Stimulated activated CD8-positive, alpha-beta memory T cell treated with anti-CD3 and anti-CD28 coated beads, Interleukin-7, amount 100 ng/mL, for 1 hour (primary cell): Measurements from ENCODE around the gene CAPN11.

Experiments
- DNase-seq, 2 donors: peaks; one replicate each; pipeline ENCODE4 v3.0.0-alpha.2; 2020; ENCODE audit warnings: low read depth in 2 of 2

CAPN11 gene

DNA sequence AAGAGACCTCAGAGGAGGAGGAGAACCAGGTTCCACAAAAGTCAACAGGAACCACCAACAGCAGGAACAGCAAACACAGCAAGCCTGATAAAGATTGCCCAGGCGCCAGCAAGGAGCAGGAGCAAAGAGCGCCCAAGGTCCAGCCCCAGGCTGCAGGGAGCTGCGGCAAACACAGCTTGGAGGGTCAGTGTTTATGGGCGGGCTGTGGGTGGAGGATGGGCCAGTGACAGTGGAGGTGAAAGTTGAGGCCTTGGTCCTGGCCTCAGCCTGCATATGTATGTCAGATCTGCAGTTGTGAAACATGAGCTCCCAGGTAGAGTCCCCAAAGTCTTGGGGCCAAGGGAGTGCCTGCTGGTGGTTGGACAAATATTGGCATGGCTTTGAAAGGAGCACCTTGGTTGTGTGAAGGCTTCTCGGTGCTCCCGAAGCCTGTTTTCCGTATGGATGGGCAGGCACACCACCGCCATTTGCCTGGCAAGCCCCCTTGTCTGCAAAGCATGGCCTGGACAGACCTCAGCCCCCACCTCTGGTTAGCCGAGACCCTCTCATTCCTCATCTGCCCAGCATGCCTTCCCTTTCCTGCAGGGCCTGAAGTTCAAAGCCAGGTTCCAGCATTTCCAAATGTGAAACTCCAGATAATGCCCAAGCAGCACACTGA is 2.0 kb upstream of the CAPN11 start:
- no peak for DNase-seq

DNA sequence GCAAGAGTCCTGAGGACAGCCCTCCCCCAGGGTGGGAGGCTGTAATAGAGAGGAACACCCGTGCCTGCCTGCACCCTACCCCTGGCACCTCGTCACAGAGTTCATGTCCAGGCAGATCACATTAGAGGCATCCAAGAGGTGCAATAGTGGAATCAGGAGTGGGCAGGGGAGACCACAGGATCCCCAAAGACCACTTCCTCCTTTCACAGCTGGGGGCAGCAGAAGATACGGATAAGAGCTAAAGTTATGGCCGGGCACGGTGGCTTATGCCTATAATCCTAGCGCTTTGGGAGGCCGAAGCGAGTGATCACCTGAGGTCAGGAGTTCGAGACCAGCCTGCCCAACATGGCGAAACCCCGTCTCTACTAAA is 1.5 kb upstream of the CAPN11 start:
- no peak for DNase-seq

DNA sequence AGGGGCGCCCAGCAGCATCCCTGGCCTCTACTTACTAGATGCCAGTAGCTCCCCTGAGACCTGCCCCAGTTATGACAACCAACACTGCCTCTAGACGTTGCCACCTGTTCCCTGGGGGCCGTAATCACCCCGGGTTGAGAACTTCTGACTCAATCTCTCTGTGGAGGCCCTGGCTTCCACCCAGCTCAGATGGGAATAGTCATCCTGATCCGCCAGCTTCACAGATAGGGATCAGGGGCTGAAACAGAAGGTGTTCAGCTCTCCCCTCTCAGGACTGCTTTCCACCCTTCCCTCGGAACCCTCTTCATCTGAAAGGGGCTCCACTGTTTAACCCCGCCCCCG is 3.3 kb downstream of the CAPN11 start:
- no peak for DNase-seq

DNA sequence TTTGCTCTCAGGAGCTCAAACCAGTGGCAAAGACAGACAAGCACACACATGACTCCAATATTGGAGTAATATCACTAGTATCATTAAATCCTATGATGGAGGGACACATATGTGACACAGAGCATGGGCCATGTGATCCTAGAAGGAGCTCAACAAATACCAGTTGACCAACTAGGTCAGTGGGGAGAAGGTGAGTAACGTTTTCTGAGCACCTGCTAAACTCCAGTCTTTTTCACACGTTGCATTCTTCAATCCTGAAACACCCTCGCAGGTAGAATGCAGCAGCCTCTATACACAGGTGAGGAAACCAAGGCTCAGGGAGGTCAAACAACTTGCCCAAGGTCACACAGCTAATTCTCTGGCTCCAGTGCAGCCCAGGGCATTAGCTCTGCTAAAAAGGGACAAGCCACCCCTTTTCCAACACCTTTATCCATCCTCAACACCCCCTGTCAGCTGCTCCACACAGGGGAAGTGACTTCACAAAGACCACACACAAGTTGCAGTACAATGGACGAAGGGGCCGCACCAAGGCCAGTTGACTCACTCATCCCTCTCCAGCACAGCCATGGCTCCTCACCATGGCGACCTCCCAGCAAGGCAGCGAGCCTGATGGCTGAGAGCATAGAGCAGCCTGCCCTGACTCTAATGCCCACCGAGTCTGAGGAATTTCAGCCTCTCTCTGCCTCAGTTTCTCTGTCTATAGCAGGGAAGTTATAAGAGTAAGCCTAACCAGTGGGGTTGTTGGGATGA is 4.4 kb downstream of the CAPN11 start:
- DNase-seq: no peak

DNA sequence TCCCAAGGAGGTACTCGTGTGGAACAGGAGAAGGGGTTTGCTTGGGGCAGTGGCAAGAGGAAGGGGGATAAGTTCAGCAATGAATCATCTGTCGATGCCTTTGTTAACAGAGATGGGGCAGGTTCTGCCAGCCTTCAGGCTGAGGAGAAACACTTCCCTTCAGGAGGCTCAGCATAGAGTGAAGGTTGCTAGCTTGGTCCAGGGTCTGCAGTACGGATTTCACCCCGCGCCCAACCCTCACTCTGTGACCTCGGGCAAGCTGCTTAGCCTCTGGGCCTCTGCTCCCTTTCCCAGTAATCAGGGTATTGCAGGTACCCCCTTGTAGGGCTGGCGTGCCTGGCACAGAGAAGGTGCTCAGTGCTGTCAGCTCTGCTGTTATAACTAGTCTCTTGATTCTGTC is 7.5 kb downstream of the CAPN11 start:
- no peak for DNase-seq

DNA sequence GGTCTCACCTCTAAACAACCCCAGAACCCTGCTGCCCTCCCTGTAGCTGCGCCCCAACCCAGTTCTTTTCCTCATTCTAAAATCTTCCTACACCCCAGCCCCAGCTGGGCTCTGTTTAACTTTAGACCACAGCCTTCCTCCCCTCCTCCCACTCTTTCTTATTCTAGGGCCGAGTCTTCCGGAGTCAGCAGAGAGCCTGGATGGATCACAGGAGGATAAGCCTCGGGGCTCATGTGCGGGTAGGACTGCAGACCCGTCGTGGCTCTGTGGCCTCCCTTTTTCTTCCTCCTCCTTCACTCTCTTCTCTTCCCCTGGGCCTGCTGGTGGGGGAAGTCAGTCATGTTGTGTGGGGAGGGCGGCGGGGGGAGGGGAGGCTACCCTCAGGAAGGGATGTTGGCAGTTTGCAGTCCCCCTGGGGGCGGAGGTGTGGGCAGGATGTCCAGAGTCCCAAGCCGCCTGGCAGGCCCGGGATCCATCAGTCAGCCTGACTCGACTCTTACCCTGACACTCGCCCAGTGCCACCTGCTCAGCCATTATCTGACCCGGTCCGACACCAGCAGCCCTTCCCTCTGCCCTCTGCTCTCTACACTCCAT is 8.1 kb downstream of the CAPN11 start:
- DNase-seq: no peak

DNA sequence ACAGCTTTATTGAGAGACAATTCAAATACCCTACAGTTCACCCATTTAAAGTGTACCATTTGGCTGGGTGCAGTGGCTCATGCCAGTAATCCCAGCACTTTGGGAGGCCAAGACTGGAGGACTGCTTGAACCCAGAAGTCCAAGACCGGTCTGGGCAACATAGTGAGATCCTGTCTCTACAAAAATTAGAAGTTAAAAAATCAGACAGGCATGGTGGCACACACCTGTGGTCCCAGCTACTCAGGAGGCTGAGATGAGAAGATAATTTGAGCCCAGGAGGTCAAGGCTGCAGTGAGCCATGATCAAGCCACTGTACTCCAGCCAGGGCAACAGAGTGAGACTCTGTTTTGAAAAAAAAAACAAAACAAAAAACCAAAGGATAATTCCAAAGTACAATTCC is 8.9 kb downstream of the CAPN11 start:
- no peak for DNase-seq

DNA sequence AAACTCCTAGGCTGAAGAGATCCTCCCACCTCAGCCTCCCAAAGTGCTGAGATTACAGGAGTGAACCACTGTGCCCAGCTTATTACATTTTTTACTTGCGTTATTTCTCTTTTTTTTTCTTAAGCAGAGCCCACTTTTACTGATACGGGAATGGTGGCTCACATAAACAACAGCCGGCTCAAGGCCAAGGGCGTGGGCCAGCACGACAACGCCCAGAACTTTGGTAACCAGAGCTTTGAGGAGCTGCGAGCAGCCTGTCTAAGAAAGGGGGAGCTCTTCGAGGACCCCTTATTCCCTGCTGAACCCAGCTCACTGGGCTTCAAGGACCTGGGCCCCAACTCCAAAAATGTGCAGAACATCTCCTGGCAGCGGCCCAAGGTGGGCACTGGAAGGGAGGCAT is 10.5 kb downstream of the CAPN11 start:
- no peak for DNase-seq

DNA sequence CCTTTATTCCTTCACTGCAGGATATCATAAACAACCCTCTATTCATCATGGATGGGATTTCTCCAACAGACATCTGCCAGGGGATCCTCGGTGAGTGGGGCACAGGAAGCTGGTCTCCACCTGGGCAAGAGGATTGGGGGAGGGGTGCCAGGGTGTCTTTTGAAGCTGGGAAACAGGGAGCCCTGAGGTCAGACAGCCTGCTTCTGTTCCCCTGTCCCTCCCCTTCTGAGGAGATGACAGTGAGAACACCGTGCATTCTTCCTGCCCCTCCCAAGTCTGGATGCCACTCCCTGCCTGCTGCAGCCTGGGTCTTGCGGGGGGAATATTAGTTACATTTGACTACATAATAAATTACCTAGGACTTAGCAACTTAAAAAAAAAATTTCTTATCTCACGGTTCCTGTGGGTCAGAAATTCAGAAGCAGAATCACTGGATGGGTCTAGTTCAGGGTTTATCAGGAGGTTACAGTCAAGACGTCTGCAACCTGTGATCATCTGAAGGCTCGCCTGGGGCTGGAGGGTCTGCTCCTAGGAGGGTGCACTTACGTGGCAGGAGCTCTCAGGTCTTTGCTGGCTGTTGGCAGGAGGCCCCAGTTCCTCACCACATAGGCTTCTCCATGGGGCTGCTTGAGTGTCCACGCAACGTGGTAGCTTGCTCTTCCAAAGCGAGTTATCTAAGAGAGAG is 11.4 kb downstream of the CAPN11 start:
- DNase-seq: no peak

DNA sequence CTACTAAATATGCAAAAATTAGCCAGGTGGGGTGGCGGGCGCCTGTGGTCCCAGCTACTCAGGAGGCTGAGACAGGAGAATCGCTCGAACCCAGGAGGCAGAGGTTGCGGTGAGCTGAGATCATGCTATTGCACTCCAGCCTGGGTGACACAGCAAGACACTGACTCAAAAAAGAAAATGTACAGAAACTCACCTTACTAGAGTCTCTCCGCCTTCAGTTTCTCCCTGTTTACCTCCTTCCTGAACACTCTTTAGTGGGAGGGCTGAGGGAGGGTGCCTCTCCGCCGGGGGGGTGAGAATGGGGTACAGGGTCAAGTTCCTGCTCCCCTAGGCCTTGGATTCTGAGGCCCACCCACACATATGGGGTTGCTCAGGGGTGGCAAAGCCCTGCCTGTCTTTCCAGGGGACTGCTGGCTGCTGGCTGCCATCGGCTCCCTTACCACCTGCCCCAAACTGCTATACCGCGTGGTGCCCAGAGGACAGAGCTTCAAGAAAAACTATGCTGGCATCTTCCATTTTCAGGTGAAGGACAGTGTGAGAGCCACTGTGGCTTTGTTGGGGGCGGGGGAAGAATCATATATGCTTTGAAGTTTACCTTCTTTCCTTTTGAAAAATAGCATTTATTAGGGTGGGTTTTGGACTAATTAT is 13.4 kb downstream of the CAPN11 start:
- no peak for DNase-seq

DNA sequence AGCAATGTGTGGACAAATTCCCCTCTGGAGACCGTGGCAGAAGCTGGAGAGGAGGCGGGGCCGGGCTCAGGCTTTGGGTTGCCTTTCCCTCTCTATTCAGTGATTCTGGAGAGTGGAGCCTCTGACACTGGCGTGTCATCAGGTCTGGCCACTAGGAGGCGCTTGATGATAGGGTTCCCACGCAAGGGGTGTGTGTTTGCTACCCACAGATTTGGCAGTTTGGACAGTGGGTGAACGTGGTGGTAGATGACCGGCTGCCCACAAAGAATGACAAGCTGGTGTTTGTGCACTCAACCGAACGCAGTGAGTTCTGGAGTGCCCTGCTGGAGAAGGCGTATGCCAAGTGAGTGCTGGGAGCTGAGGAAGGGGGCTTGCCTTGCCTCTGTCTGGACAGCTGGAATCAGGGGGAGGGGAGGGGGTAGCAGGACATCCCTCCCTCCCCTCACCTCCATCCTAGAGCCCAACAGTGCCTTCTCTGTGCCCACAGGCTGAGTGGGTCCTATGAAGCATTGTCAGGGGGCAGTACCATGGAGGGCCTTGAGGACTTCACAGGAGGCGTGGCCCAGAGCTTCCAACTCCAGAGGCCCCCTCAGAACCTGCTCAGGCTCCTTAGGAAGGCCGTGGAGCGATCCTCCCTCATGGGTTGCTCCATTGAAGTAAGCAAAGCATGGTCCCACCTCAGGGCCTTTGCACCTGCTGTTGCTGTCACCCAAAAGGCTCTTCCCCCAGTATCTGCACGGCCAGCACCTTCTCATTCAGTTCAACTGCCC is 14.3 kb downstream of the CAPN11 start:
- DNase-seq: peak; percentile 61 to 72

DNA sequence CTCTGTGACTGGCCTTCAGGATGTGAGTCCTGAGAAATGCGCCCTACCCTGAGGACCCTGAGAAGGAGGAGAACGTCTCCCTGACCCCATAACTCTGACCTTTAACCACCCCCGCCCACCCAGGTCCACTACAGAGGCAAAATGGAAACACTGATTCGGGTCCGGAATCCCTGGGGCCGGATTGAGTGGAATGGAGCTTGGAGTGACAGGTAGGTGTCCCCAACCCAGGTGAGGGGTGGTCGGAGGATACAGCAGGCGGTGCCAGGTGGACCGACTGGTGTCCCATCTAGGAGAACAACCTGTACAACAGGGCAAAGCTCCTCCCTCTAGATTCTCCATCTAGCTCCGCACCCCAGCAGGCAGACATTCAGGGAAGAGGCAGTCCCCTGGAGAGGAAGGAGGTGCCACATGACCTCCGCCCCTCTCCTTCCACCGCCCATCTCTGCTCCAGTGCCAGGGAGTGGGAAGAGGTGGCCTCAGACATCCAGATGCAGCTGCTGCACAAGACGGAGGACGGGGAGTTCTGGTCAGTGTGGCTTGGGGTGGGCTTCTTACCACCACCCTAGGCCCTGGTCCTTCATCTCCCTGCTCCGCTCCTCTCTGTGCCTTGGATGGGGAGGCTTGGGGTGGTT is 17.6 kb downstream of the CAPN11 start:
- DNase-seq: no peak

DNA sequence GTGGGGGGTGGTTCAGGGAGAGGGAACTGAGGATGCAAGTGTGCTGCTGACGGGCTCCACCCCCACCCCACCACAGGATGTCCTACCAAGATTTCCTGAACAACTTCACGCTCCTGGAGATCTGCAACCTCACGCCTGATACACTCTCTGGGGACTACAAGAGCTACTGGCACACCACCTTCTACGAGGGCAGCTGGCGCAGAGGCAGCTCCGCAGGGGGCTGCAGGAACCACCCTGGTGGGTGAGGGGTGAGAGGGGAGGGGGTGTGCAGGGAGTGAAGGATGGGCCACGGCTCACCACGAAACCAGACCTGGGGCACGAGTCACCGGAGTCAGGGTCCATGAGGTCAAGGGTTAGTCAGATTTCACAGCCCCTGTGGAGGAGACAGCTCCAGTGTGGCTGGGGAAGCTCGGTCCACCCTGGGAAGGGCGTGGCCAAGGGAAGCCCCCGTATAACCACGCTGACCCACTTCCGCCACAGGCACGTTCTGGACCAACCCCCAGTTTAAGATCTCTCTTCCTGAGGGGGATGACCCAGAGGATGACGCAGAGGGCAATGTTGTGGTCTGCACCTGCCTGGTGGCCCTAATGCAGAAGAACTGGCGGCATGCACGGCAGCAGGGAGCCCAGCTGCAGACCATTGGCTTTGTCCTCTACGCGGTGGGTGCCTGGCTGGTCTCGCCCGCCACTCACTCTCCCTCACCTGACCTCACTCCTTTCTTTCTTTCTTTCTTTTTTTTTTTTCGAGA is 18.3 kb downstream of the CAPN11 start:
- no peak for DNase-seq

DNA sequence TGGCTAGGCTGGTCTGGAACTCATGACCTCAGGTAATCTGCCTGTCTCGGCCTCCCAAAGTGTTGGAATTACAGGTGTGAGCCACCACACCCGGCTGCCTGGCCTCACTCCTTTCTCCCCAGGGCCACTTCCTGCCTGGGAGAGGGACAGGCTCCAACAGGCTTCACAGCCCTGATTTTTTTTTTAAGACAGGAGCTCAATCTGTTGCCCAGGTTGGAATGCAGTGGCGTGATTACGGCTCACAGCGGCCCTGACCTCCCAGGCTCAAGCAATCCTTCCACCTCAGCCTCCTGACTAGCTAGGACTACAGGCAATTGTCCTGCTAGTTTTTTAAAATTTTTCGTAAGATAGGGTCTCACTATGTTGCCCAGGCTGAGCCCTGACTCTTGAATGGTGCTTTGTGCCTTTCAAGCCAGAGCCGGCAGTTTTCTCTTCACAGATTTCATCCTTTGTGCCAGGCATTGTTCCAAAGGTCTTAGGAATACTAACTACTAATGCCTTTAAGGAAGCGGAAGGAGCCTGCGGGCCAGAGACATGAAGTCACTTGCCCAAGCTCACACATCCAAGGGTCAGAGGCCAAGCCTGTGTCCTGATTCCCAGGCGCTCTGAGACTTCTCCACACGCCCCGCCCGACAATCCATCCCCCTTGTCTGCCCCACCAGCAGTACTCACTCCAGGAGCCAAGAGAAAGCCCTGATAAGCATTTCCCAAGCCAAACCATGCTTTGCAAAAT is 19.2 kb downstream of the CAPN11 start:
- DNase-seq: no peak

DNA sequence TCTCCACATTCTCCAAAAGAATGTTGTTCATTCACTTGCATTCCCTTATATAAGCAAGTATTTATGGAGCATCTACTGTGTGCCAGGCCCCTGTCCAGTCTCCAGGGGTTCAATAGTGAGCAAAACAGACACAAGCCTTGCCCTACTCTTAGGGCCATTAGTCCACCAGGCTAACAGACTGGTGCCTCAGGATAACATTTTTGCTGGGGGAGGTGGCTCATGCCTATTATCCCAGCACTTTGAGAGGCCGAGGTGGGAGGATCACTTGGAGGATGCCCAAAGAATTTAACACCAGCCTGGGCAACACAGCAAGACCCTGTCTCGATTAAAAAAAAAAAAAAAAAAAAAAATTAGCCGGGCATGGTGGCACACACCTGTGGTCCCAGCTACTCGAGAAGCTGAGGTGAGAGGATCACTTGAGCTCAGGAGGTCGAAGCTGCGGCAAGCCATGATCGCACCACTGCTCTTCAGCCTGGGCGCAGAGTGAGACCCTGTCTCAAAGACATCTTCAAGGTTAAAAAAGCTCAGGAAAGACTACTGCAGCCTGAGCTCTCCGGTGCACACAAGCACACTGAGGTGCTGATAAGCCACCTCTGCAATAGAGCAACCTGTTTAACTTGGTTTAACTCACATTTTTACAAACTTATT is 19.9 kb downstream of the CAPN11 start:
- no peak for DNase-seq

DNA sequence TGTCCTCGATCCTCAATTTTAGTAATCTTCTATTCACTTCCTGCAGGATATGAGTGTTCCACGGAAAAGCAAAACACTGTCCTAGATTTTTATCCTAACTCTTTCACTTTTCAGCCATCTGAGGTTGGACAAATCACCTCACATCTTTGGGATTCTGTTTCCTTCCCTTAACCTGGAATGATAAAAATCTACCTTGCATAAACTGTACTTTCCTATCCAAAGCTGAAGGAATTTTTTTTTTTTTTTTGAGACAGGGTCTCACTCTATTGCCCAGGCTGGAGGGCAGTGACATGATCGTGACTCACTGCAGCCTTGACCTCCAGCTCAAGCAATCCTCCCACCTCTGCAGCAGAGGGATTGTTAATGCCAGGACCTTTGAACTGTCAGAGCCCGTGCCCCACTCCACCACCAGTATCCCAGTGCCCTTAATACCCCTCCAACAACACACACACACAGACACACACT is 20.5 kb downstream of the CAPN11 start:
- DNase-seq: no peak

DNA sequence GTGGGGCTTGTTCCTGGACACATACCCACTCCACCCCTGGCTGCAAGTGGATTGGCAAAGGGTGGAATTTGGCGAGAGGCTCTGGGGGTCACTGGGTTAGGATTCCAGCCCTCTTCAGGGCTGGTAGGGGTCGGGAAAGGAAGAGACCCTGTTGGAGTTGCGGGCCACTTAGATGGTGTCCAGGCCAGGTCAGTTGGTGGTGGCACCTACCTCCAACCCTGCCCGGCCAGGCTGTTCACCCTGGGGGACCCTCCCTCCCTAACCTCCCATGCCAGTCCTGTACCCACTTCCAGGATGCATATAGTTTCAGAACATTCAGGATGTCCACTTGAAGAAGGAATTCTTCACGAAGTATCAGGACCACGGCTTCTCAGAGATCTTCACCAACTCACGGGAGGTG is 21.0 kb downstream of the CAPN11 start:
- no peak for DNase-seq

DNA sequence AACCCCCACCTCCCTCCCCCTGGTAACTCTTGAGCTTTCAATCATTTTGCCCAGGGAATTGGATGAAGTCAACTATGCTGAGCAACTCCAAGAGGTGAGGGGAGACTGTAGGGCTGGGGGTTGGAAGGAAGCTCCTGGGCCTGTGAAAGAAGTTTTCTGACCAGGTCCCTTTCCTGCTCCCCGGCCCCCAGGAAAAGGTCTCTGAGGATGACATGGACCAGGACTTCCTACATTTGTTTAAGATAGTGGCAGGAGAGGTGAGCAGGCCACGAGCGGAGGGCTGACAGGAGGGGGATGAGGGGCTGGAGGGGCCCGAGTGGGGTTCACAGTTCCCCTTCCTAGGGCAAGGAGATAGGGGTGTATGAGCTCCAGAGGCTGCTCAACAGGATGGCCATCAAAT is 21.8 kb downstream of the CAPN11 start:
- DNase-seq: no peak

DNA sequence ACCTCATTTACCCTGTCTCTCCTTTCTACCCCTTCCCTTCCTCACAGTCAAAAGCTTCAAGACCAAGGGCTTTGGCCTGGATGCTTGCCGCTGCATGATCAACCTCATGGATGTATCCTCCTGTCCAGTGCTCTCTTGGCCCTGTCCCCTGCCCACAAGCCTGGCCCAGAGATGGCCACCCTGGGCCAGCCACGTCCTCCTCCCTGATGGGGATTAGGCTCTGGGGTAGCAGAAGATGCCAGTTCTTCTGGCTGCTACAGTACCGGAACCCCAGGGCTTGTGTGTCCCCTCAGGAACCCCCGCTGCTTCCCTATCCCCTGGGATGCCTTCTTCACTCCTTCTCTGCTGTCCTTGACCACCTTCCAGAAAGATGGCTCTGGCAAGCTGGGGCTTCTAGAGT is 22.3 kb downstream of the CAPN11 start:
- no peak for DNase-seq
